Duodenal mucosa (tissue), 2 donors: ENCODE results near the gene TTC28.

Experiments
- H3K27ac ChIP-seq: one replicate; pipeline ENCODE4 v1.7.0; 2013; ENCODE audit warnings: low read depth, low read length
- H3K27me3 ChIP-seq, 2 donors: one replicate each; pipeline ENCODE4 v1.7.0; 2013; ENCODE audit warnings: low read length in 2 of 2, control low read depth in 1 of 2; ENCODE audit not compliant: insufficient read depth in 2 of 2, control insufficient read depth in 1 of 2
- H3K36me3 ChIP-seq, 2 donors: one replicate each; pipeline ENCODE4 v1.7.0; 2013; ENCODE audit warnings: low read length in 2 of 2, control low read depth in 1 of 2; ENCODE audit not compliant: insufficient read depth in 2 of 2, control insufficient read depth in 1 of 2
- H3K4me1 ChIP-seq, 2 donors: one replicate each; pipeline ENCODE4 v1.7.0; 2013; ENCODE audit warnings: low read length in 2 of 2, control low read depth in 1 of 2; ENCODE audit not compliant: insufficient read depth in 2 of 2, control insufficient read depth in 1 of 2
- H3K4me3 ChIP-seq, 2 donors: one replicate each; pipeline ENCODE4 v1.7.0; 2013; ENCODE audit warnings: low read length in 2 of 2, low read depth in 1 of 2
- H3K9ac ChIP-seq, 2 donors: one replicate each; pipeline ENCODE4 v1.7.0; 2013; ENCODE audit warnings: low read length in 2 of 2, low read depth in 1 of 2
- H3K9me3 ChIP-seq, 2 donors: one replicate each; pipeline ENCODE4 v1.7.0; 2013; ENCODE audit warnings: low read length in 2 of 2, control low read depth in 1 of 2; ENCODE audit not compliant: control insufficient read depth in 1 of 2

Gene TTC28

DNA sequence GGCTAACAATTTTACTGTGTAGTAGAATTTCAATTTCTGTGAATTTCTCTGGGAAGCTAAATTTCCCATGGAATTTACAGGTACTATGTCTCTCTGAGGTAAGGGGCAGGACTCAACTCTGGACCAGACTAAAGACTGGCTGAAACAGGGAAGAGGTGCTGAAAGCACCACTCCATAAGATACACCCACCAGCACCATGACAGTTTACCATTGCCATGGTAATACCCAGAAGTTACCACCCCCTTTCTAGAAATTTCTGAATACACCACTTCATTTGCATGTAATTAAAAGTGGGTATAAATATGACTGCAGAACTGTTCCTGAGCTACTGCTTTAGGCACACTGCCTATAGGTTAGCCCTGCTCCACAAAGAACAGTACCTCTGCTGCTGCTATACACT, 274.1 kb downstream of the TTC28 start:
- no peaks in the 10 kb centered on the region for H3K4me1 ChIP-seq
- no peaks in the 10 kb centered on the region for H3K27me3 ChIP-seq
- H3K27ac ChIP-seq: no peak overlapping the region
- no peak overlapping the region for H3K9ac ChIP-seq
- H3K4me3 ChIP-seq: no peak overlapping the region
- no peaks in the 10 kb centered on the region for H3K9me3 ChIP-seq
- no peaks in the 10 kb centered on the region for H3K36me3 ChIP-seq

- no peaks in the 10 kb centered on the region for H3K9me3 ChIP-seq
- no peaks in the 10 kb centered on the region for H3K36me3 ChIP-seq
- no peaks in the 10 kb centered on the region for H3K4me1 ChIP-seq
- H3K4me3 ChIP-seq: no peak overlapping the region
- no peaks in the 10 kb centered on the region for H3K27me3 ChIP-seq
- H3K27ac ChIP-seq: no peak overlapping the region
- H3K9ac ChIP-seq: no peak overlapping the region
Observed at GRCh38 chr22:28402539-28402938, 277.1 kb downstream of the TTC28 start.

GRCh38 chr22:28402060-28402459, 277.6 kb downstream of the TTC28 start:
- no peak overlapping the region for H3K4me3 ChIP-seq
- H3K27ac ChIP-seq: no peak overlapping the region
- H3K9ac ChIP-seq: no peak overlapping the region
- H3K27me3 ChIP-seq: no peaks in the 10 kb centered on the region
- no peaks in the 10 kb centered on the region for H3K4me1 ChIP-seq
- no peaks in the 10 kb centered on the region for H3K9me3 ChIP-seq
- no peaks in the 10 kb centered on the region for H3K36me3 ChIP-seq

DNA sequence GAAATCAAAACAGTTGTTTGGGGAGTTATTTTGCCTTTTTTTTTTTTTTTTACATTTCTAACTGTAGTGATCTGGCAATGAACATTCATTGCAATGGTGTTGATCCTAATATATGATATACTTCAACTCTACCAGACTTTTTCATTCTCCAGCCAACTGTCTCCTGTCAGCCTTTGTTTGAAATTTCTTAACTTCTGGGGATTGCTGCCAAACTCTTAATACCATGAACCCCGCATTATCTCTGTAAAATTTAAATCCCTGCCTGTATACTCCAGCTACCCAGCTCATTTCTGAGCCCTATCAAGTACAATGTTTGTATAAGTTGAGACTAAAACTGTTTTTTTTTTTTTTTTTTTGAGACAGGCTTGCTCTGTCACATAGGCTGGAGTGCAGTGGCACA, 280.7 kb downstream of the TTC28 start:
- Histone ChIP-seq H3K27ac (no peak overlapping the region), H3K4me3 (no peak overlapping the region), H3K27me3 (no peaks in the 10 kb centered on the region), H3K9me3 (no peaks in the 10 kb centered on the region), H3K9ac (no peak overlapping the region), H3K36me3 (no peaks in the 10 kb centered on the region), H3K4me1 (peaks cover 0 to 8% of the 10 kb centered on the region in 2 donors)

- no peaks in the 10 kb centered on the region for H3K27me3 ChIP-seq
- no peaks in the 10 kb centered on the region for H3K36me3 ChIP-seq
- H3K9ac ChIP-seq: no peak overlapping the region
- H3K9me3 ChIP-seq: no peaks in the 10 kb centered on the region
- peaks cover 0 to 8% of the 10 kb centered on the region in 2 donors for H3K4me1 ChIP-seq
- H3K4me3 ChIP-seq: no peak overlapping the region
- no peak overlapping the region for H3K27ac ChIP-seq
Observed at GRCh38 chr22:28398355-28398754, 281.3 kb downstream of the TTC28 start.

GRCh38 chr22:28397306-28397705, 282.3 kb downstream of the TTC28 start:
- H3K9ac ChIP-seq: no peak overlapping the region
- no peak overlapping the region for H3K4me3 ChIP-seq
- no peaks in the 10 kb centered on the region for H3K27me3 ChIP-seq
- H3K36me3 ChIP-seq: no peaks in the 10 kb centered on the region
- H3K4me1 ChIP-seq: peaks cover 0 to 8% of the 10 kb centered on the region in 2 donors
- H3K9me3 ChIP-seq: no peaks in the 10 kb centered on the region
- H3K27ac ChIP-seq: no peak overlapping the region

DNA sequence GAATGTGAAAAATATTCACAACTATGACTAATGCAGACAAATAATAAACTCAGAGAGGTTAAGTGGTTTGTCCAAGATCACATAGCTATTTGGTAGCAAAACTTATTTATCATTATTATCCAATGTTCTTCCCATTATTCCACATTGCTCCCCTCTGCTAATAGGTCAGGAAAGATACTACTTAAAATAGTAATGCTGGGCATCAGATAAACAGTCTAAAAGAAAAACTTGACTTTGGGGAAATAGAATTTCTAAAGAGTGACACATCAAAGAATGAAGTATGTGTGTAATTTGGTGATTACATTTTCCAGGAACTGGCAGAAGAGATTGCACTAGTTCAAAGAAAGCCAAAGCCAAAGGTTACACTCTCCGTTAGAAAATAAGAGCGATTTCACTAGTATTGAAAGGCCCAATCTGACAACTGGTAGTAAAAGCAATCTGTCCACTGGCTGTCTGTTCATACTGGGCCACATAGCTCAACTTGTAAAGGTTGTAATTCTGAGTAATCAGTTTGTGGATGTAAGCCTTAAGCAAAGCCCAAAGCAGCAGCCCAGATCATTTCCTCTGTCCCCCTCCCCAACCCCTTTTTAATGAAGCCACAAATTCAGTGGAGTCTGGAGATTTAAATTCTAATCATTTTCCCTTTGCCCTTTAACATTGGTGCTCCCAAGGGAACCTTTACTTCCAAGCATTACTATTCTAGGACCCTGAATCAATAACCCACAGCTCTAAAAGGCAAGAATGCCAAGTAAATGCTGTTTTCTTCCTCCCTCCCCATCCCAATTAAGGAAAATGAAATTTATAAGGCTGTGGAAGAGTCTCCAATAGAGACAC, 283.5 kb downstream of the TTC28 start:
- no peaks in the 10 kb centered on the region for H3K27me3 ChIP-seq
- no peak overlapping the region for H3K4me3 ChIP-seq
- no peak overlapping the region for H3K9ac ChIP-seq
- H3K27ac ChIP-seq: no peak overlapping the region
- peaks cover 0 to 8% of the 10 kb centered on the region in 2 donors for H3K4me1 ChIP-seq
- no peaks in the 10 kb centered on the region for H3K9me3 ChIP-seq
- no peaks in the 10 kb centered on the region for H3K36me3 ChIP-seq

DNA sequence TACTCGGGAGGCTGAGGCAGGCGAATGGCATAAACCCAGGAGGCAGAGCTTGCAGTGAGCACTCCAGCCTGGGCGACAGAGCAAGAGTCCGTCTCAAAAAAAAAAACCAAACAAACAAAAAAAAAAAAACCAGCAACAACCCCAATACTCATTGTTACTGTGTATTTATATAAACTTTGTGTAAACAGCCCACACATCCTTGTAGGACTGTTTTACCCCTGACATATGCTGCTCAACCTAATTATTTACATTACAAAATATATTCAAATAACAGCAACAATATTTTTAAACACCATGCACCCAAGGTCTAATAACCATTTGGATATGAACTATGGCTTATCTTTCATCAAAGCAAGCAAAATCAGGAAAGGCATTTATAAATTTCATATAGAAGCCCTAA, 284.1 kb downstream of the TTC28 start:
- Histone ChIP-seq H3K27me3 (no peaks in the 10 kb centered on the region), H3K9me3 (no peaks in the 10 kb centered on the region), H3K4me1 (peaks cover 0 to 8% of the 10 kb centered on the region in 2 donors), H3K4me3 (no peak overlapping the region), H3K36me3 (no peaks in the 10 kb centered on the region), H3K9ac (no peak overlapping the region), H3K27ac (no peak overlapping the region)

DNA sequence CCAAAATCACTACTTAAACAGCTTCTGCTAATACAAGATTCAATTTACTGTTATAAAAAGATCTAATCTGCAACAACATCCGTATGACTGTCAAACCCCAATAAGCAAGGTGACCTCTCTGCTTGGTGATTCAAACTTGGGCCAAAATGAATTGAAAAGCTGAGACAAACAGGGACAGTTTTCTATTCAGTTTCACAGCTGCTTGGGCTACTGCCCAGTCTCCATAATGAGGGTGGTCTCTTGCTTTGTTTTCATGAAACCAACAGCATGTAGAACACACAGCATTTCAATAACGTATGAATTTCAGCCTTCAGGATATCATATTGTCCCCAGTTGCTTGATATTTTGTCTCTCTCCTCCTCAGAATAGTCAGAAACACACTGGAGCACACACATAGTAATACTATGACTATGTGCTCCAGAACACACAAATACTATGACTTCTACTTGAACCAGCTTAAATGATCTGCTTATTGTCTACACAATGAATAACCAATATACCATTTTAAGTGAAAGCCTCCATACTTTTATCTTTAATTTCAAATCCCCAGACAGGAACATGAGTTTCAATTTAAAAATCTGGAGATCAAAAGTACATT, 285.0 kb downstream of the TTC28 start:
- no peaks in the 10 kb centered on the region for H3K9me3 ChIP-seq
- no peak overlapping the region for H3K9ac ChIP-seq
- no peak overlapping the region for H3K4me3 ChIP-seq
- H3K27me3 ChIP-seq: no peaks in the 10 kb centered on the region
- H3K4me1 ChIP-seq: peaks cover 0 to 8% of the 10 kb centered on the region in 2 donors
- no peaks in the 10 kb centered on the region for H3K36me3 ChIP-seq
- H3K27ac ChIP-seq: no peak overlapping the region

- H3K4me3 ChIP-seq: no peak overlapping the region
- peaks cover 0 to 5% of the 10 kb centered on the region in 2 donors for H3K4me1 ChIP-seq
- H3K27ac ChIP-seq: no peak overlapping the region
Observed at GRCh38 chr22:28381429-28382167, 298.0 kb downstream of the TTC28 start.

More at GRCh38 chr22:28381429-28382167, 298.0 kb downstream of the TTC28 start:
- no peak overlapping the region for H3K9ac ChIP-seq
- H3K9me3 ChIP-seq: no peaks in the 10 kb centered on the region
- no peaks in the 10 kb centered on the region for H3K27me3 ChIP-seq
- H3K36me3 ChIP-seq: no peaks in the 10 kb centered on the region
